K562 (cell line): ENCODE measurements around the gene NACAD. TPM values are rescaled to one million over a fixed set of nuclear protein-coding genes. Genes with fewer than 3 reads are reported as not detected.

ENCODE experiments used
- ATAC-seq: fragments of 200-7000 bp; cut with Tn5 transposase; 3 replicates; pipeline ENCODE4 v1.9.1; 2020; ENCODE audit warnings: moderate library complexity
- BruUV-seq: library from RNA; stranded (reverse); fragments of 400-500 nt; replicated peaks from 2 replicates; lab custom pipeline; 2021; lab: Mats Ljungman, UMichigan
- CTCF ChIA-PET: fragments of 300-600 bp; formaldehyde crosslinking; extraction: SDS; loops from one replicate; lab custom pipeline; 2021; ENCODE audit warnings: low intra/inter-chr PET ratio; lab: Yijun Ruan, JAX
- POLR2A ChIA-PET: fragments of 300-600, 350-650 bp; sonication (Branson Sonifier 250); formaldehyde crosslinking; extraction: SDS; loops from one replicate; lab custom pipeline; 2021; ENCODE audit warnings: antibody characterized with exemption, inconsistent platforms; lab: Yijun Ruan, JAX
- DNase-seq, 4 experiments: peaks; one replicate each; pipeline versions ENCODE4 v3.0.0 to v3.0.0-alpha.2; 2011 to 2018; ENCODE audit warnings: low spot score in 3 of 4, mixed read lengths in 3 of 4; ENCODE audit errors: extremely low read depth in 1 of 4
- FAIRE-seq: peaks from 2 replicates; lab custom pipeline; 2011; peaks lifted over from hg19 to GRCh38; lab: Jason Lieb, UNC
- H2AFZ ChIP-seq: 2 replicates; pipeline ENCODE4 v1.6.0; 2011; ENCODE audit warnings: low read depth, low read length, control low read depth, inconsistent platforms
- H3K27ac ChIP-seq: fragments of 200-600 bp; 3 replicates; pipeline ENCODE4 v1.8.0; 2011; ENCODE audit warnings: low read depth, mild to moderate bottlenecking, control low read depth, inconsistent platforms, low read length, moderate library complexity, mixed read lengths; ENCODE audit errors: extremely low read depth
- H3K27me3 ChIP-seq, 2 experiments: fragments of 300-600 bp in 1 of 2; 2 replicates in 1 of 2; 3 replicates in 1 of 2; pipeline versions ENCODE4 v1.6.0 to v1.8.0; 2011; ENCODE audit warnings: inconsistent platforms in 2 of 2, low read length in 2 of 2, mild to moderate bottlenecking in 1 of 2, mixed read lengths in 1 of 2, moderate library complexity in 1 of 2; ENCODE audit not compliant: control insufficient read depth in 2 of 2, insufficient read depth in 2 of 2
- H3K36me3 ChIP-seq: fragments of 300-600 bp; 3 replicates; pipeline ENCODE4 v1.8.0; 2011; ENCODE audit warnings: mild to moderate bottlenecking, low read length, inconsistent platforms; ENCODE audit not compliant: control insufficient read depth, insufficient read depth
- H3K4me1 ChIP-seq, 2 experiments: fragments of 200-600 bp in 1 of 2; replicated peaks in 1 of 2; 2 replicates in 1 of 2; 3 replicates in 1 of 2; pipeline versions ENCODE4 v1.5.1 to v1.8.0; 2011; ENCODE audit warnings: inconsistent platforms in 2 of 2, low read length in 2 of 2, mild to moderate bottlenecking in 1 of 2, mixed read lengths in 1 of 2, moderate library complexity in 1 of 2; ENCODE audit not compliant: control insufficient read depth in 2 of 2, insufficient read depth in 2 of 2
- H3K4me2 ChIP-seq: 2 replicates; pipeline ENCODE4 v1.6.1; 2011; ENCODE audit warnings: low read length, control low read depth, inconsistent platforms, mixed read lengths; ENCODE audit not compliant: insufficient read depth
- H3K4me3 ChIP-seq: fragments of 200-600 bp; sonication (generic), shearing (Covaris generic); 2 replicates; pipeline ENCODE4 v1.5.1; 2016; ENCODE audit warnings: control low read depth, inconsistent platforms
- H3K79me2 ChIP-seq: fragments of 200-600 bp; 3 replicates; pipeline ENCODE4 v1.8.0; 2011; ENCODE audit warnings: low read length, inconsistent platforms; ENCODE audit not compliant: control insufficient read depth, insufficient read depth
- H3K9ac ChIP-seq, 2 experiments: 2 replicates each; pipeline versions ENCODE4 v1.6.0 to v1.6.1; 2011; ENCODE audit warnings: low read depth in 2 of 2, low read length in 2 of 2, control low read depth in 1 of 2, inconsistent platforms in 1 of 2, mild to moderate bottlenecking in 1 of 2, mixed read lengths in 1 of 2; ENCODE audit not compliant: insufficient read depth in 1 of 2
- H3K9me1 ChIP-seq: one replicate; pipeline ENCODE4 v1.6.0; 2011; ENCODE audit warnings: inconsistent platforms, mild to moderate bottlenecking, low read length, moderate library complexity; ENCODE audit not compliant: control insufficient read depth, insufficient read depth
- H3K9me3 ChIP-seq: replicated peaks from 2 replicates; pipeline ENCODE4 v1.5.1; 2011; ENCODE audit warnings: low read depth, low read length, inconsistent platforms; ENCODE audit not compliant: control insufficient read depth, insufficient read depth
- H4K20me1 ChIP-seq: replicated peaks from 2 replicates; pipeline ENCODE4 v1.6.1; 2011; ENCODE audit warnings: low read length, inconsistent platforms, mixed read lengths; ENCODE audit not compliant: control insufficient read depth, insufficient read depth
- NFIC ChIP-seq: fragments of 450-650 bp; IDR thresholded peaks from 2 replicates; pipeline ENCODE4 v1.6.1; 2017; ENCODE audit warnings: mild to moderate bottlenecking, inconsistent platforms
- RB1 ChIP-seq: fragments of 450-650 bp; IDR thresholded peaks from 2 replicates; pipeline ENCODE4 v1.6.1; 2017; ENCODE audit warnings: low read depth, mild to moderate bottlenecking
- TAF9B ChIP-seq: fragments of 450-650 bp; IDR thresholded peaks from 2 replicates; pipeline ENCODE4 v1.6.1; 2018; ENCODE audit warnings: mild to moderate bottlenecking; ENCODE audit not compliant: partially characterized antibody
- WGBS: fragments of 100-300 bp; shearing (Covaris generic); methylation state at CpG from one replicate; pipeline ENCODE4 v1.1.6; 2016; ENCODE audit warnings: low coverage, mixed read lengths; ENCODE audit not compliant: insufficient coverage; ENCODE audit errors: missing lambda C conversion rate; 5-methylcytosine and 5-hydroxymethylcytosine counted together
- in situ Hi-C: fragments of 300-500 bp; cut with MboI; formaldehyde crosslinking; loops from 4 replicates; pipeline ENCODE4 v1.15.0; 2018; ENCODE audit warnings: inconsistent platforms, mixed read lengths
- intact Hi-C: fragments of 100-400 bp; cut with micrococcal nuclease; formaldehyde crosslinking; loops from 2 replicates; pipeline ENCODE4 v1.14.2; 2022
- polyA plus RNA-seq, 8 experiments: library from polyadenylated mRNA; depleted of rRNA in 4 of 8; stranded (reverse) in 5 of 8; unstranded in 3 of 8; fragments of >200 nt; fragmentation: Nextera tagmentation in 2 of 8; fragmentation: Illumina TruSeq in 1 of 8; extraction: Ambion mirVana in 2 of 8; extraction: Trizol in 1 of 8; gene quantifications; 2 replicates each; pipeline versions ENCODE4 v1.2.1 to v1.2.3, GENCODE V29; 2011 to 2014; ENCODE audit warnings: inconsistent platforms in 1 of 8, missing spikeins in 1 of 8
- total RNA-seq, 7 experiments: library from RNA; depleted of rRNA in 6 of 7; stranded (reverse); fragments of >200 nt in 6 of 7; fragmentation: Illumina TruSeq in 2 of 7; extraction: Trizol in 2 of 7; gene quantifications; 2 replicates each; pipeline versions ENCODE4 v1.2.1 to v1.2.3, GENCODE V29; 2011 to 2021; ENCODE audit warnings: low replicate concordance in 1 of 7

NACAD gene
- total and polyA plus RNA-seq, 9 of the 15 experiments (the other 6 are each of a cell fraction or from before 2014, with no cell fraction given), result under 0.01 to 0.03 (median 0.02) TPM; not detected in 5

- TF ChIP-seq RB1, result no peak
Measured at GRCh38 chr7:45084336-45084735, 4.4 kb downstream of the NACAD start (continued).

- H3K9me3 ChIP-seq, result no peaks in the 10 kb centered on the region
- H3K9ac ChIP-seq, result peak overlapping the region in 1 of 2 experiments; percentile 74; a peak in 1 of 4 replicates
- BruUV-seq, result no TSS peak
- TF ChIP-seq TAF9B (no peak), NFIC (0 out of 2 replicates have a peak, but pooled peaks have one; percentile 16)
- TF ChIP-seq, all 486 proteins: peak for 1
- intact Hi-C loops (no loop called here), in situ Hi-C loops (no loop called here)
- no peaks in the 10 kb centered on the region for H3K9me1 ChIP-seq
- H3K4me1 ChIP-seq, result peaks cover 0 to 46% of the 10 kb centered on the region in 2 experiments; a peak in 2 of 5 replicates
- no peak for ATAC-seq
- no peak overlapping the region for H2AFZ ChIP-seq
- no peak overlapping the region for H3K27ac ChIP-seq
- no peak overlapping the region for H3K4me3 ChIP-seq
- no peaks in the 10 kb centered on the region; a peak in 1 of 5 replicates for H3K27me3 ChIP-seq
- no peak overlapping the region for H3K4me2 ChIP-seq
- POLR2A ChIA-PET, result interaction anchor here (0.6 kb wide), 1 partner anchor 18 kb away, joined by 3 read pairs; no protein-coding TSS in a partner anchor
- DNase-seq, result no peak
- H3K79me2 ChIP-seq, result no peaks in the 10 kb centered on the region
- no peak for FAIRE-seq
- WGBS, result 67% methylated on average over 10 of the region's 10 CpGs
- H4K20me1 ChIP-seq, result peaks cover under 1% of the 10 kb centered on the region
- CTCF ChIA-PET, result no interaction called here
- H3K36me3 ChIP-seq, result no peaks in the 10 kb centered on the region
Measured at GRCh38 chr7:45082831-45083331, 5.9 kb downstream of the NACAD start.
